GM18870 (cell line): ENCODE measurements around the gene LCLAT1.
"Not testable (repeated sequence)": the region's sequence is repeated elsewhere in the genome, so short reads cannot be mapped to it uniquely, and the experiment has no call there.

ENCODE experiments used
- ATAC-seq: cut with Tn5 transposase; IDR thresholded peaks from one replicate; pipeline ENCODE4 v1.9.1; 2021; ENCODE audit warnings: moderate library complexity; ENCODE audit not compliant: unreplicated experiment

Gene LCLAT1

DNA sequence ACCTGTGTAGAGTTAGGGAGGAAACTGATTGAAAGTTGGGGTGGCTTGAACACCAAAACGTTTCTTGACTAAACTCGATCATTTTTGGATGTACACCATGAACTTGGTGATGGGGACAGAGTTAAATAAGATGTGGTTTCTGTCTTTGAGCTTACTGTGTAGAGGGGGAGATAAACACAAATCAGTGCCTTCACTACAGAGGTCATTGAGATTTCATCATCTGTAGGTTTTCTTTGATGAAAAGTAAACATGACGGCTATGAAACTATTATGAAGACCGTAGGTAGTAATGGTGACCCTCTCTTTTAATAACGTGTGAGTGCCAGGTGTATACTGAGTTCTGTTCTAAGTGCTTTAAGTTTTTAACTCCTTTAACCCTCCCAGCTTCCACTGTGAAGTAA is 6.5 kb downstream of the LCLAT1 start:
- no peak for ATAC-seq

DNA sequence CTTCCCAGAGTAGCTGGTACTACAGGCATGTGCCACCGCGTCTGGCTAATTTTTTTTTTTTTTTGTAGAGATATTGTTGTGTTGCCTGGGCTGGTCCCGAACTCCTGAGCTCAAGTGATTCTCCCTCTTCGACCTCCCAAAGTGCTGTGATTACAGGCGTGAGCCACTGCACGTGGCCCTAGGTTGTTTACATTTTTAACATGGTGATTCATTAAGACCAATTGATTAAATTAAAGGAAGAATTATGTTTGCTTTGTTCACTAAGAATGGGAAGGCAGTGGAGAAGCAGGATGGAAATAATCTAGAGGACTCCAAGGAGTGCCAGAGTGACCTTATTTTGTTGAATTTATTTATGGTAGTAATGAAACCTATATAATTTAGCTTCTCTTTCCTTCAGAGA is 7.5 kb downstream of the LCLAT1 start:
- ATAC-seq = no peak

DNA sequence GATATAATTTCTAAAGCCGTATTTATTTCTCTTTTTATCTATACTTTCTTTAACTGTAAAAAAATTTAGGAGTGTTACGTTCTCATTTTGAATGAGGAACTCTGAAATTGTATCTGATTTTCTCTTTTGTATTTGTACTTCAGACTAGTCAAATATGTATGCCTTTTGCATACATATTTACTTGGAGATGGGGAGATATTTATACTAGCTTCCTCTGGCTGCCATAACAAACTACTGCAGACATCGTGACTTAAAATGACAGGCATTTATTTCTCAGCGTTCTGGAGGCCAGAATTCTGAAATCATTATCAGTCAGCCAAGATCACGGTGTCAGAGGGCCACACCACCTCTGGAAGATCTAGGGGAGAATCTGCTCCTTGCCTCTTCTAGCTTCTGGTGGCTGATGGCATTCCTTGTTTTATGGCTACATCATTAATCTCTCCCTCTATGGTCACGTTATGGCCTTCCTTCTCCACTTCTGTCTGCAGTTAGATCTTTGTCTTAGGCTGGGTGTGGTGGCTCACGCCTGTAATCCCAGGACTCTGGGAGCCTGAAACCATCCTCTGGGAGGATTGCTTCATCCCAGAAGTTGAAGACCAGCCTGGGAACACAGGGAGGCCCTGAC is 8.2 kb downstream of the LCLAT1 start:
- ATAC-seq = no peak

DNA sequence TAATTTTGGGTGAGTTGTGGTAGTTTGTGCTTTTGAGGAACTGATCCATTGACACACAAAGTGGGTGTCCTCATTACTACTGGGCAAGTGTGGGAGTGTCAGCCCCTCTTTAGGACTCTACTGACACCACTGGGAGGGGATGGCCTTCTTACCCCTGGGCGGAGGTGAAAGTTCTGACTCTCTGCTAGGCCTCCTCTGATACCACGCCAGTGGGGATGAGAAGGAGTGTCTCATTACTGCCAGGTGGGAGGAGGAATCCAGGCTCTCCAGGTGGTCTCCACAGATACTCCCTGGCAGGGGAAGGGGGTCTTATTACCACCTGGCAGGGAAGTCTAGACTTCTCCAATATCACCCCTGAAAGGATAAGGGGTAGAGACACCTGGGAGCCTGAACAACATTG is 9.1 kb downstream of the LCLAT1 start:
- ATAC-seq = no peak

DNA sequence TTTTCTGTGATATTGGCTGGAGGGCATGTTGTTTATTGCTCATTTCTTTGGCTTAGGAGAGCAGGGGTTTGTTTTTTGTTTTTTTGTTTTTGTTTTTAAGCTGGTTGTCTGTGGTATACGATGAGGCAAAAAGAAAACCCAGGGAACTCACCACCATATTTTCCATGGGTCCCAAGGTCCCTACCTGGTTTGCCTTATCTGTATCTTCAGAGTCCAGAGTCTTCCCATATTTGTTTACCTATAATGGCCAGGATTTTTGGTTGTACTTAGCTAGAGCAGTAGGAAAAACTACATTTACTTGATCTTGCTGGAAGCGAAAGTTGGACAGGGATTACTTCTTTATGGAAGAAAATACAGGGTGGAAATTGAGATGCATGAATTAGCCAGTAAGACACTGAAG is 9.5 kb downstream of the LCLAT1 start:
- ATAC-seq = no peak

DNA sequence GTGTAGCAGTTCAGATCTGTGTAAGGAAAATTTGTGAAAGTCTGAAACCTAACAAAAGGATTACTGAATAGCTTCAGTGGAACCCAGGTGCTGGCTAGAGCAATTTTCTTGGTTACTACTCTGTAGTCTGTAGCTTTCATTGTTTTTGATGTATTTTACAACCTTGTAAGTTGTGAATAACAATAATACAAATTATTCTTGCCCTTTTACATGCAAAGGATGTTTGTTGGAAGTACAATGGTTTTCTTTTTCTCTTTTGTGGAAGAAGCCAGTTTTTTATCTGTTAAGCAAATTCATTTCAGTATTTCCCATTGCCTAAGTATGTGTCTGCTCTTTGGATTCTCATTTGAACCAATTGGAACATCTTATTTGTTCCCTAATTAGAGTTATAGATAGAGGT is 10.2 kb downstream of the LCLAT1 start:
- ATAC-seq = no peak

DNA sequence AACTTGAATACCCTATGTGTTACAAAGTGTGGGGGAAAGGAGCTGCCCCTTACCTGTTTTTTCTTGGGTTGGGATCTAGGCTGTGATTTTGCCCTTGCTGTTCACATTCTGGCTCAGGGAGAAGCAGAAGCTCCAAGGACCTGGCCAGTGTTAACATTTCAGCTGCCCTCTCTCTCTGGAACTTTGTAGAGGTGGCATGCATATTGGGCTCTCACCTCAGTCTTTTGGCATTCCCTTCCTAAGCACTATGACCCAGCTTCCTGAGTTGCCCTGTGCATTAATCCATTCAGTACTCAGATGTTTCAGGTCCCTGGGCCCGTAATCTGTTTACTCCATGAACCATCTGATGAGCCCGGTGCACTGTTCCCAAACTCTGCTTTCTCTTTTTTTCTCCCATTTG is 12.1 kb downstream of the LCLAT1 start:
- no peak for ATAC-seq

DNA sequence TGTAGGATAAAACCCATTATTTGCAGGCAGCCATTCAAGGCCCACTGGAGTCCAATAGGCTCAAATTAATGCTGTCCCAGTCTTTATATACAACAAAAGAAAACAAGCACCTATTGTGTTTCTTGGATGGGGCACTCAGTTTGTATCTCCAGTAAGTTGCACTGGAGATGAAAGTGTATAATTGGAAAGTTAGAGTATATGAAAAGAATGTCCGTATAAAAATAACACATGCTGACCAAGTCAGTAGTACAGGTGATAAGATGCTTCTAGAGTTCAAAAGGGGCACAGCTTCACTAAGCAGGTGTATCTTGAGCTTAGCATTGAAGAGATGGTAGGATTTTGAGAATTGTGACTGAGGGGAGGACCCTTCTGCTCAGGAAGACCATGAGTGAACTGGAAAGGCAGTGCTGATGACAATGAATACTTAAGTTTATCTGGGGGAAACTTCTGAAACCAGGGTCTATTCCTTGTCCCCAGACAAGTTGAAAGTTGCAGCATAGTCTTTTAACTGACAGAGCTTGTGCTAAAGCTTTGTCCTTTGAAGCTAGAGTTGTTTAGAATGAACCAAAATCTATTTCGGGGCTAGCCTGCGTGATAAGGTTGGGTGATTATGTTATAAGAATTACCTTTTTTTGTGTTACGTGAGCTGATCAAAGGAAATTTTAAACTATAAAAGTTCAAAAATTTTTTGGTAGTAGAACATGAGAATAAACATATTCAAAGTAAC is 15.2 kb downstream of the LCLAT1 start:
- no peak for ATAC-seq

DNA sequence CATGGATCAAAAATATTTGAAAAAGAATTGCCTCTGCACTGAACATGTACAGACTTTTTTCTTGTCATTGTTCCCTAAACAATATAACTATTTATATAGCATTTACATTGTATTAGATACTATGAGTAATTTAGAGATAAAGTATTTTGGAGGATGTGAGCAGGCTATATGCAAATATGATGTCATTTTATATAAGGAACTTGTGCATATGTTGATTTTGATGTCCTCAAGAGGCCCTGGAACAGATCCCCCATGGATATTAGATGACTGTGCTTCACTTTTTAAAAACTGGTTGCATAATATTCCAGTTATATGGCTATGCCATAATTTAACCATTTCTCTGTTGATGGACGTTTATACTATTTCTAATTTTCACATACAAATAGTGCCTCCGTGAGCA is 16.5 kb downstream of the LCLAT1 start:
- no peak for ATAC-seq

DNA sequence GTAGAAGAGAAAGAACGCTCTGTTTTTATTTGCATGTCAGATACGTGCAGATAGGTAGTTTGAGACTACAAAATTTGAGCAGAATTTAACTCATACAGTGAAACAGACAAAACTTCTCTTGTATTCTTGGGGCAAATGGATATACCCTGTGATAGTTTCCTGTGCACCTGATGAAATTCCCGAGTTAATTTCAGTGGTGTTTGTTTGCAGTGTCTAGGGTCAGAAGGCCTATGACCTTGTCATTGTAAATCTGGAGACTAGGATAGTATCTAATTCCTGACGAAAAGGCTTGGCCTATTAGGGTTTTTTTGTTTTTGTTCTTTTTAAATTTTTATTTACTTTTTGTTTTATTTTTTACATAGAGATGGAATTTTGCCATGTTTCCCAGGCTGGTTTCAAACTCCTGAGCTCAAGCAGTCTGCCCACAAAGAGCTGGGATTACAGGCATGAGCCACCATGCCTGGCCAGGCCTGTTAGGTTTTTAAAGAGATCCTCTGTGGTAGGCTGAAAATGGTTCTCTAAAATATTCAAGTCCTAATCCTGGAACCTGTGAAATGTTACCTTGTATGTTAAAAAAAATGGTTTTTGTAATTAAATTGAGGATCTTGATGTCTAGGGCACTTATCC is 17.6 kb downstream of the LCLAT1 start:
- ATAC-seq = no peak

DNA sequence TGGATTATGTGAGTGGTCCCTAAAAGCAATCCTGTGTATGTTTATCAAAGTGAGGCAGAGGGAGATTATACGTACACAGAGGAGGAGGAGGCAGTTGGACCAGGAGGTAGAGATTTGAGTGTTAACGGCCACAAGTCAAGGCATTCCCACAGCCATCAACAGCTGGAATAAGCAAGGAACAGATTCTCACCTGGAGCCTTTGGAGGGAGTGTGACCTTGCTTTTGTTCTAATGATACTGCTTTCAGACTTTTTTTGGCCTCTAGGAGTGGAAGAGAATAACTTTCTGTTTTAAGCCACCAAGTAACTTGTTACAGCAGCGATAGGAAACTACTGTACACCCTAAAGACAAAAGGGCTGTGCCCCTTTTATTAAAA is 18.1 kb downstream of the LCLAT1 start:
- ATAC-seq = no peak

DNA sequence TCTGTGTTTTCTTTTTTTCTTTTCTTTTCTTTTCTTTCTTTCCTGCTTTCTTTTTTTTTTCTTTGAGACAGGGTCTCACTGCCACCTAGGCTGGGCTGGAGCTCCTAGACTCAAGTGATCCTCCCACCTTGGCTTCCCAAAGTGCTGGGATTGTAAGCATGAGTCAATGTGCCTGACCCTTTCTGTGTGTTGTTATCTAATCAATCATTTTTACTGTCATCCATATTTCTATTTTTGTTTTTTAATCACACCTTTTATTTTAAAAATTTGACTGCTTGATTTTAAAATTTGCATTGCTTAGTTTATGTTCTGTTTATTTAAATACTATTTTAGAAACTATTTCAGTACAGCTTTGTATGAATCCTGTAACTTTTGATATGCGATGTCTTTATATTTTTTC is 19.2 kb downstream of the LCLAT1 start:
- no peak for ATAC-seq

DNA sequence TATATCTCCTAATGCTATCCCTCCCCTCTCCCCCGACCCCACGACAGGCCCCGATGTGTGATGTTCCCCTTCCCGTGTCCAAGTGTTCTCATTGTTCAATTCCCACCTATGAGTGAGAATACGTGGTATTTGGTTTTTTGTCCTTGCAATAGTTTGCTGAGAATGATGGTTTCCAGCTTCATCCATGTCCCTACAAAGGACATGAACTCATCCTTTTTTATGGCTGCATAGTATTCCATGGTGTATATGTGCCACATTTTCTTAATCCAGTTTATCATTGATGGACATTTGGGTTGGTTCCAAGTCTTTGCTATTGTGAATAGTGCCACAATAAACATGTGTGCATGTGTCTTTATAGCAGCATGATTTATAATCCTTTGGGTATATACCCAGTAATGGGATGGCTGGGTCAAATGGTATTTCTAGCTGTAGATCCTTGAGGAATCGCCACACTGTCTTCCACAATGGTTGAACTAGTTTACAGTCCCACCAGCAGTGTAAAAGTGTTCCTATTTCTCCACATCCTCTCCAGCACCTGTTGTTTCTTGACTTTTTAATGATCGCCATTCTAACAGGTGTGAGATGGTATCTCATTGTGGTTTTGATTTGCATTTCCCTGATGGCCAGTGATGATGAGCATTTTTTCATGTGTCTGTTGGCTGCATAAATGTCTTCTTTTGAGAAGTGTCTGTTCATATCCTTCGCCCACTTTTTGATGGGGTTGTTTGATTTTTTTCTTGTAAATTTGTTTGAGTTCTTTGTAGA is 20.2 kb downstream of the LCLAT1 start:
- ATAC-seq = not testable (repeated sequence)

DNA sequence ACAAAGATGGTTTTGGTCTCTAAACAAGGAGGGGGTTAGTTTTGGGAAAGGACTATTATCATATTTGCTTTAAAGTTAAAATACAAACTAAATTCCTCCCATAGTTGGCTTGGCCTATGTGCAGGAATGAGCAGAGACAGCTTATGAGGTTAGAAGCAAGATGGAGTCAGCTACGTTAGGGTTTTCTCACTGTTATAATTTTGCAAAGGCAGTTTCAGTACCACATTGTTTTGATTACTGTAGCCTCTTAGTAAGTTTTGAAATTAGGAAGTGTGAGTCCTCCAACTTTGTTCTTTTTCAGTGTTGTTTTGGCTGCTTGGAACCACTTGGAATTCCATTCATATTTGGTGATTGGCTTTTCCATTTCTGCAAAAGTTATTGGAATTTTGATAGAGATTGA is 23.4 kb downstream of the LCLAT1 start:
- no peak for ATAC-seq

DNA sequence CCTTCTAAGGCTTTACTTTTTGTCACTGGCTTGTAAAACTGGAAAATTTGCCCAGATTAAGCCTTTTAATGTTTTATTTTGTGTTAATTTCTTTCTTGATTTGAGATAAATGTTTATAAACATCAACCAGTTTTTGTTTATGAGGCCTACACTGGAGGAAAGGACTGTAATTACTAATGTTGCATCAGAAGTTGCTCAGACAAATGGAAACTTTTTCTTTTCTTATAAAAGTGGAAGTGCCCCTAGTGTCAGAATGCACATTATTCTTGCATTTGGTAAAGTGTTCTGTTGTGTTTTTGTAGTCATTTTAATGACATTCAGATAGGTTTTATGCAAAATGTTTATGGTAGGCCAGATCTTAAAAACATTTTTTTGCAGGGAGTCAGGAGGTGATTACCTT is 25.3 kb downstream of the LCLAT1 start:
- no peak for ATAC-seq

DNA sequence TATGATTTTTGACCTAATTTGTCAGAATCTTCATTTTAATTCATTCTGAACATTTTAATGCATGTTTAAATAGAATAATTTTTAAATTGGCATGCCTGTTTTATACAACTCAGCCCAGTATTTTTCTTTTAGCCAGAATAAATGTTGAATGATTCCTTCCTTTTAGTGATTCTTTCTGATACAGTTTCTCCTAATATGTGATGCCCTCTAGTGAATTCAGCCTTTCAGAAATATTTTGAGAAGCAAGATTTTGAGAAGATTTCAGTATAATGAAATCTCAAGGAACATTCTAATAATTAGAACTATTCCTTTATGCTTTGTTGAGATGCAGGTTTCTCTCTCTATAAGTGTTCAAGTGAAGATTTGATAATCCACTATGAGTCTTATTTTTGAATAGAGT is 28.5 kb downstream of the LCLAT1 start:
- no peak for ATAC-seq

DNA sequence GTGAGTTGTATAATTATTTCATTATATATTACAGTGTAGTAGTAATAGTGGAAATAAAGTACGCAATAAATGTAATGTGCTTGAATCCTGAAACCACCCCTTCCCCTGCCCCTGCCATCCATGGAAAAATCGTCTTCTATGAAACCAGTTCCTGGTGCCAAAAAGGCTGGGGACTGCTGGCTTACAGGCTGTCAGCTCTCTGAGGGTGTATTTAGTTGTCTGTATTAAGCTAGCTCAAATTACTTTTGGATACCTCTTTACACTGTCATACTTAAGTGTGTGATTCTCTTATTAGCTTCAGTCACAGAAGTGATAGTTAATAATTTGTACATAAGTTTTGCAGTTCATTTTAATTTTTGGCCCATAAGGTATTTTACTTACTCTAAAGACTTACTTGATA is 29.6 kb downstream of the LCLAT1 start:
- ATAC-seq = no peak

DNA sequence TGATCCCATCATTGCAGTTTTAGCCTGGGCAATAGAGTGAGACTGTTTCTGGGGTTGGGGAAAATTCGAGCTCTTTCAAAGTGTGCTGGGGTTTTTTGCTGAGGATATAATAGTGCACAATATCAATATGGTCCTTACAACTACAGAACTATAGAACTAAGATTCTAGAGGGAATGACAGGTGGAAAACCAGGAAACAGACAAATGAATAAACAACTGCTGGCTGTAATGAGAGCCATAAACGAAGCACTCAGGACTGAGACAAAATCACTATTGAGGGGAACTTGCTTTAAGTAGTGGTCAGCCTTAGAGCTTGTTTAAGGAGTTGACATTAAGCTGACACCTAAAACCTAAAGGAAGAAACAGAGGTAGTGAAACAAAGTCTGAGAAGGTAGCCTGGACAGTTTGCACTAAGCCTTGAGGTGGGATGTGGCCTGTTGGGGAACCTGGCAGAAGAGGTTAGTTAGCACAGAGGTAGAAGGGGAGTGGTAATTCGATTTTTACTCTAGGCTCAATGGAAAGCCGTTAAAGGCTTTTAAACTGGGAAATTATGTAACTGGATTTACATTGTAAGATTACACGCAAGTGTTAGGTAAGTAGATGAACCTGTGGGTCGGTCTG is 33.8 kb downstream of the LCLAT1 start:
- no peak for ATAC-seq

DNA sequence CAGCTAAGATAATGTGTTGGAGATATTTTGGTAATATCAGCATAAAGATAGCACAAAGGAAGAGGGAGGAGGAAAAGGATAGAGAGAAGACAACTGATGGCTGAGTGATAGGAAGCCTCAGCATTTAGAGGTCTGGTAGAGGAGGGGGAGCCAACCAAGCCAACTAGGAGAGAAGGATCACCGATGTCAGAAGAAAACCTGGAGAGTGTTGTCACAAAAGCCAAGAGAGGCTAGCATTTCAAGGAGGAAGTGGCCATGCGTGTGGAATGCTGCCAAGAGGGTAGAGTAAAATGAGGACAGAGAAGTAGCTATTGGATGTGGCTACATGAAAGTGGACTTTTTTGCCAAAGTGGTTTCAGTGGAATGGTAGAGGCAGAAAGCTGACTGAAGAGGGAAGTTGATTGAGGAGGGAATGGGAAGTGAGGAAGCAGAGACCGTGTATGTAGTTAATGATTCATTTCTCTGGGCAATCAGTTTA is 34.3 kb downstream of the LCLAT1 start:
- ATAC-seq = no peak

DNA sequence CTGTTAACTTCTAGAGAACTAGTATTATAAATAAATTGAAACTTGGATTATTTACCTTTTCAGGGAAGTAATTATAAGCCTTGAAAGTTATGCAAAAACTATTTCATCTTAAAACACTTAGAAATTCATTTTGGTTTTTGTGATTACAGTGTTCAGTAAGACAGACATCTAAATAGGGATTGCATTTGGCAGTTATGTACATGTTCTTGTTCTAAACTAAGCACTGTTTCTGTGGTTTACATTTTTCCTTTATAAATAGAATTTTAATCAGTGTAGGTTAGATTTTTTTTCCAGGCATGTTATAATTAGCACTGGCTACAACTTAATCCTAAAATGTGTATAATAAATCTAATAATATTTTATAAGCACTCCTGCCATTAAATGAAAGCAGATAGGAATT is 35.0 kb downstream of the LCLAT1 start:
- no peak for ATAC-seq

DNA sequence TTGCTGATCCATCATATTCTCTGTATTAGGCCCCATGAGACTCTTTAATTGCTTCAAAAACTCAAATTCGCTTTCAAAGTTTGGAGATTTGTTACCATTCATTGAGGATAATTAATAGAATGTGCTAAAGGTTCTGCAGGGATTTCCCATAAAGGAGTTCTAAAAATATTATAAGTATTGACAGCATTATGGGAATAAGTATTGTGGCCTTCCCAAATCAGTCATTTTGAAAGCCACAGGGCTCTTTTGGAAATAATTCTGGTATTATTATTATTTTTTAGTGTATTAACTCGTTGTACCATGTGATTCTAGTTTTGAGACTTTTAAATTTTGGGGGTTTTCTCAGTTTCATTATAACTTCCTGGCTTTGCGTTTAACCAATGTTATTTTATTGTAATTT is 37.1 kb downstream of the LCLAT1 start:
- no peak for ATAC-seq
